Neural crest cell (in vitro differentiated cells): ENCODE results near the gene NGF. TPM values are rescaled to one million over a fixed set of nuclear protein-coding genes. Genes with fewer than 3 reads are reported as not detected.
"Not testable (repeated sequence)": the region's sequence is repeated elsewhere in the genome, so short reads cannot be mapped to it uniquely, and the experiment has no call there.

Source experiments
- DNase-seq: peaks from one replicate; pipeline ENCODE4 v3.0.0; 2021; ENCODE audit warnings: low read depth, mixed read lengths, low spot score
- H3K27ac Mint-ChIP-seq: one replicate; pipeline ENCODE4 v1.8.0; 2021; ENCODE audit warnings: mild to moderate bottlenecking, mixed read lengths; ENCODE audit not compliant: unreplicated experiment
- H3K27me3 Mint-ChIP-seq: 2 replicates; pipeline ENCODE4 v1.8.0; 2021; ENCODE audit warnings: low read depth, mild to moderate bottlenecking, mixed read lengths
- H3K36me3 Mint-ChIP-seq: 2 replicates; pipeline ENCODE4 v1.8.0; 2021; ENCODE audit warnings: low read depth, mild to moderate bottlenecking, mixed read lengths
- H3K4me1 Mint-ChIP-seq: 2 replicates; pipeline ENCODE4 v1.8.0; 2021; ENCODE audit warnings: mixed read lengths
- H3K4me3 Mint-ChIP-seq: one replicate; pipeline ENCODE4 v1.8.0; 2021; ENCODE audit warnings: mild to moderate bottlenecking, mixed read lengths
- H3K9me3 Mint-ChIP-seq: 2 replicates; pipeline ENCODE4 v1.8.0; 2021; ENCODE audit warnings: mixed read lengths
- total RNA-seq: library from RNA; stranded (reverse); gene quantifications from 2 replicates; pipeline ENCODE4 v1.2.1, GENCODE V29; 2021
- TF ChIP-seq, protein P1 (sequence below): fragments of 200-600 bp; sonication (generic); conservative IDR thresholded peaks from 2 replicates; pipeline ENCODE4 v1.5.0; 2021; ENCODE audit warnings: antibody characterized with exemption, mild to moderate bottlenecking

NGF gene
- total RNA-seq, 1 donor from 2014 or later: not detected

- DNase-seq: no peak
- H3K9me3 Mint-ChIP-seq: peaks cover 3% of the 10 kb centered on the region
- H3K27me3 Mint-ChIP-seq: no peaks in the 10 kb centered on the region
- no peak overlapping the region for H3K4me3 Mint-ChIP-seq
- TF ChIP-seq, protein P1, sequence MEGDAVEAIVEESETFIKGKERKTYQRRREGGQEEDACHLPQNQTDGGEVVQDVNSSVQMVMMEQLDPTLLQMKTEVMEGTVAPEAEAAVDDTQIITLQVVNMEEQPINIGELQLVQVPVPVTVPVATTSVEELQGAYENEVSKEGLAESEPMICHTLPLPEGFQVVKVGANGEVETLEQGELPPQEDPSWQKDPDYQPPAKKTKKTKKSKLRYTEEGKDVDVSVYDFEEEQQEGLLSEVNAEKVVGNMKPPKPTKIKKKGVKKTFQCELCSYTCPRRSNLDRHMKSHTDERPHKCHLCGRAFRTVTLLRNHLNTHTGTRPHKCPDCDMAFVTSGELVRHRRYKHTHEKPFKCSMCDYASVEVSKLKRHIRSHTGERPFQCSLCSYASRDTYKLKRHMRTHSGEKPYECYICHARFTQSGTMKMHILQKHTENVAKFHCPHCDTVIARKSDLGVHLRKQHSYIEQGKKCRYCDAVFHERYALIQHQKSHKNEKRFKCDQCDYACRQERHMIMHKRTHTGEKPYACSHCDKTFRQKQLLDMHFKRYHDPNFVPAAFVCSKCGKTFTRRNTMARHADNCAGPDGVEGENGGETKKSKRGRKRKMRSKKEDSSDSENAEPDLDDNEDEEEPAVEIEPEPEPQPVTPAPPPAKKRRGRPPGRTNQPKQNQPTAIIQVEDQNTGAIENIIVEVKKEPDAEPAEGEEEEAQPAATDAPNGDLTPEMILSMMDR: no peak
- no peaks in the 10 kb centered on the region for H3K36me3 Mint-ChIP-seq
- H3K4me1 Mint-ChIP-seq: peaks cover 4% of the 10 kb centered on the region
- H3K27ac Mint-ChIP-seq: no peak overlapping the region
Measured at GRCh38 chr1:115313182-115313581, 24.9 kb downstream of the NGF start.

GRCh38 chr1:115312742-115313141, 25.3 kb downstream of the NGF start:
- Mint-ChIP-seq H3K27me3 (no peaks in the 10 kb centered on the region), H3K9me3 (peaks cover 3% of the 10 kb centered on the region), H3K4me3 (no peak overlapping the region), H3K4me1 (peaks cover 4% of the 10 kb centered on the region), H3K36me3 (no peaks in the 10 kb centered on the region), H3K27ac (no peak overlapping the region)
- no peak for DNase-seq
- TF ChIP-seq, protein P1: no peak

DNA sequence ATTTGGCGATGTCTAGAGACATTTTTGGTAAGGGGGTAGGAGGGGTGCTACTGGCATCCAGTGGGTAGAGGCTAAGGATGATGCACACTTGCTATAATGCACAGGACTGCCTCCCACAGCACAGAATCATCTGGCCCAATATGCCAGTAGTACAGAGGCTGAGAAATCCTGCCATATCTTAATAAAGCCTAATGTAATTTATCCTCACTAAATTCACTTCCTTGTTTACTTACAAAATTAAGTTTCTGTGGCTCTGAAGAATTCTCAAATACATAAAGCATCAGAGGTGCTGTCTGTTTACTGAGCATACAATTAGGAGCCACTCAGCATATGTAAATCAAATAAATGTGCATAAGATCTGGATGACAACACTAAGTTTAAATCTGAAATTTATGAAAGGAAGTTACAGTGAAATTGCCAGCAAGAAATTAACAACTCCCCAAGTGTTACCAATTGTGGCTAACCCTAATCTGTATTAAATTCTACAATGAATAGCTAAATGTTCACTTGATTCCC, 26.5 kb downstream of the NGF start:
- Mint-ChIP-seq H3K9me3 (peaks cover 3% of the 10 kb centered on the region), H3K27ac (no peak overlapping the region), H3K4me3 (no peak overlapping the region), H3K27me3 (peaks cover 3% of the 10 kb centered on the region), H3K36me3 (no peaks in the 10 kb centered on the region), H3K4me1 (peaks cover 4% of the 10 kb centered on the region)
- TF ChIP-seq, protein P1: no peak
- no peak for DNase-seq

DNA sequence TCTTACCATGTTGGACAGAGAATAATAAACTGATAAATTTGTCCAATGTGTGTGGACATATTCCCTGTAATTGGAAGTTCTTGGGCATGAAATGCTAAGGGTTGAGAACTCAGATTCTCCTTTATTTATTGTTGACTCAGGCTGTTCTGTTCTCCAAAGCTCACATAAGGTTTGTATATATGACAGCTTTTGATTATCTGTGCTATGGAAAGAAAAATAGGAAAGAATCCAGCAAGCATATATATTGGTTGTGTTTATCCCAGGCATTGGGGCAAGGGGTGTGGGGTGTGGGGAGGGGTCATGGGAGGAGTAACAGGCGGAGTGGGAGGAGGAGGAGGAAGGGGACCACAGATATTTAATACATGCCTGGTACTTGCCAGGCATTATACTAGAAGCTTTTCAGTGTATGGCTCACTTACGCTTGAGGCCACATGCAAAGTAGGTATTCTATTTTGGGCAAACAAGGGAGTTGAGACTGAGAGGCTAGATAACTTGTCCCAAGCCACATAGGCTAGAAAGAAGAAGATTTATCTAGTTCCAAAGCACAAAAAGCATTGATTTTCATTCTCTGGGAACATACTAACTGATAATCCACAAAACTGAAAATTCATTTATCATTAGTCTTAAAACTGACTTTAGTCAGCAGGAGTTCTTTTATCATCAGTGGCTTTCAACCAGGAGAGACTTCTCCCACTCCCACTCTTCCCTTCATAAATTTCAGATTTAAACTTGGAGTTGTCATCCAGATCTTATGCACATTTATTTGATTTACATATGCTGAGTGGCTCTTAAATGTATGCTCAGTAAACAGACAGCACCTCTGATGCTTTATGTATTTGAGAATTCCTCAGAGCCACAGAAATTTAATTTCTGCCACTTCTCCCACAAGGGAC, 27.2 kb downstream of the NGF start:
- TF ChIP-seq, protein P1: no peak
- H3K27ac Mint-ChIP-seq: no peak overlapping the region

DNA sequence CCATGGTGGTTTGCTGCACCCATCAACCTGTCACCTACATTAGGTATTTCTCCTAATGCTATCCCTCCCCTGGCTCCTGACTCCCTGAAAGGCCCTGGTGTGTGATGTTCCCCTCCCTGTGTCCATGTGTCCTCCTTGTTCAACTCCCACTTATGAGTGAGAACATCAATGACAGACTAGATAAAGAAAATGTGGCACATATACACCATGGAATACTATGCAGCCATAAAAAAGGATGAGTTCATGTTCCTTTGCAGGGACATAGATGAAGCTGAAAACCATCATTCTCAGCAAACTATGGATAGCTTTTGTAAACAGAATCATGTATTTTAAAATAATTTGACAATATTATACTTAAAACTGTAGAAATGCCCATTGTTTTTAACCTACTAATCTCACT, 28.5 kb downstream of the NGF start:
- H3K36me3 Mint-ChIP-seq, H3K27ac Mint-ChIP-seq, H3K4me1 Mint-ChIP-seq, H3K4me3 Mint-ChIP-seq, H3K9me3 Mint-ChIP-seq, H3K27me3 Mint-ChIP-seq, DNase-seq: not testable (repeated sequence)

More for the DNA sequence above, 27.2 kb downstream of the NGF start:
- Mint-ChIP-seq H3K36me3 (no peaks in the 10 kb centered on the region), H3K9me3 (peaks cover 3% of the 10 kb centered on the region), H3K4me1 (peaks cover 4% of the 10 kb centered on the region), H3K27me3 (peaks cover 3% of the 10 kb centered on the region), H3K4me3 (no peak overlapping the region)
- DNase-seq: no peak

GRCh38 chr1:115308969-115309368, 29.1 kb downstream of the NGF start:
- no peaks in the 10 kb centered on the region for H3K4me1 Mint-ChIP-seq
- no peak for DNase-seq
- peaks cover 3% of the 10 kb centered on the region for H3K27me3 Mint-ChIP-seq
- H3K4me3 Mint-ChIP-seq: no peak overlapping the region
- no peak overlapping the region for H3K27ac Mint-ChIP-seq
- TF ChIP-seq, protein P1: no peak
- peaks cover 3% of the 10 kb centered on the region for H3K9me3 Mint-ChIP-seq
- H3K36me3 Mint-ChIP-seq: no peaks in the 10 kb centered on the region
